K562 (cell line): ENCODE data around the gene SORCS1. TPM values are rescaled to one million over a fixed set of nuclear protein-coding genes. Genes with fewer than 3 reads are reported as not detected.

Source experiments
- ATF1 ChIP-seq, 2 experiments: fragments of 450-650 bp in 1 of 2; IDR thresholded peaks; 2 replicates each; pipeline ENCODE4 v1.6.1; 2016; ENCODE audit warnings: missing compliant biosample characterization in 1 of 2, missing genetic modification characterization in 1 of 2
- CCNT2 ChIP-seq: IDR thresholded peaks from 2 replicates; pipeline ENCODE4 v1.6.1; 2011; ENCODE audit warnings: borderline replicate concordance, low read depth, mild to moderate bottlenecking, moderate library complexity, mixed read lengths, low read length; ENCODE audit not compliant: insufficient read length; ENCODE audit errors: extremely low read depth
- COPS2 ChIP-seq: fragments of 450-650 bp; conservative IDR thresholded peaks from 2 replicates; pipeline ENCODE4 v1.6.1; 2016; ENCODE audit warnings: mild to moderate bottlenecking, moderate library complexity
- CSDE1 ChIP-seq, 2 experiments: fragments of 450-650 bp; IDR thresholded peaks; 2 replicates each; pipeline ENCODE4 v1.6.1; 2016; ENCODE audit warnings: mild to moderate bottlenecking in 1 of 2
- FOXJ2 ChIP-seq: fragments of 200-800 bp; sonication (Bioruptor generic); IDR thresholded peaks from 2 replicates; pipeline ENCODE4 v1.6.1; 2016; ENCODE audit warnings: missing genetic modification characterization, missing compliant biosample characterization
- HNRNPLL ChIP-seq: fragments of 200-400 bp; formaldehyde crosslinking; IDR thresholded peaks from 2 replicates; pipeline ENCODE4 v1.6.1; 2017; ENCODE audit warnings: low read length, low read depth, mild to moderate bottlenecking; ENCODE audit not compliant: poor library complexity, severe bottlenecking
- LCOR ChIP-seq: sonication (generic); formaldehyde crosslinking; IDR thresholded peaks from 2 replicates; pipeline ENCODE4 v1.8.0; 2022; ENCODE audit warnings: mild to moderate bottlenecking, missing genetic modification reagents
- SP1 ChIP-seq: sonication (generic); formaldehyde crosslinking; IDR thresholded peaks from 2 replicates; pipeline ENCODE4 v1.8.1; 2022; ENCODE audit warnings: mild to moderate bottlenecking, missing genetic modification reagents
- ZNF133 ChIP-seq: fragments of 250-450 bp; sonication (Bioruptor Pico); IDR thresholded peaks from 2 replicates; pipeline ENCODE4 v1.4.0; 2020; ENCODE audit warnings: mild to moderate bottlenecking
- ZNF146 ChIP-seq: IDR thresholded peaks from one replicate; pipeline ENCODE4 v1.6.1; 2018; ENCODE audit warnings: missing compliant biosample characterization; ENCODE audit not compliant: unreplicated experiment
- ZNF165 ChIP-seq: fragments of 250-450 bp; sonication (Bioruptor Pico); IDR thresholded peaks from 2 replicates; pipeline ENCODE4 v1.4.0; 2020; ENCODE audit warnings: borderline replicate concordance
- ZNF217 ChIP-seq: sonication (generic); formaldehyde crosslinking; IDR thresholded peaks from 2 replicates; pipeline ENCODE4 v1.8.0; 2022; ENCODE audit warnings: mild to moderate bottlenecking, missing genetic modification reagents
- ZNF263 ChIP-seq: sonication (generic); formaldehyde crosslinking; IDR thresholded peaks from 2 replicates; pipeline ENCODE4 v1.8.0; 2022; ENCODE audit warnings: mild to moderate bottlenecking, missing genetic modification reagents, borderline replicate concordance
- ZNF551 ChIP-seq: fragments of 250-450 bp; sonication (Bioruptor Pico); IDR thresholded peaks from 2 replicates; pipeline ENCODE4 v1.5.0; 2021; ENCODE audit warnings: mild to moderate bottlenecking, moderate library complexity
- polyA plus RNA-seq, 8 experiments: library from polyadenylated mRNA; depleted of rRNA in 4 of 8; stranded (reverse) in 5 of 8; unstranded in 3 of 8; fragments of >200 nt; fragmentation: Nextera tagmentation in 2 of 8; fragmentation: Illumina TruSeq in 1 of 8; extraction: Ambion mirVana in 2 of 8; extraction: Trizol in 1 of 8; gene quantifications; 2 replicates each; pipeline versions ENCODE4 v1.2.1 to v1.2.3, GENCODE V29; 2011 to 2014; ENCODE audit warnings: inconsistent platforms in 1 of 8, missing spikeins in 1 of 8
- total RNA-seq, 7 experiments: library from RNA; depleted of rRNA in 6 of 7; stranded (reverse); fragments of >200 nt in 6 of 7; fragmentation: Illumina TruSeq in 2 of 7; extraction: Trizol in 2 of 7; gene quantifications; 2 replicates each; pipeline versions ENCODE4 v1.2.1 to v1.2.3, GENCODE V29; 2011 to 2021; ENCODE audit warnings: low replicate concordance in 1 of 7
- TF ChIP-seq, protein P1 (sequence below): fragments of 250-450 bp; sonication (Bioruptor Pico); IDR thresholded peaks from 2 replicates; pipeline ENCODE4 v1.8.0; 2022; ENCODE audit warnings: inconsistent platforms
- TF ChIP-seq, protein P2 (sequence below): sonication (generic); formaldehyde crosslinking; IDR thresholded peaks from 2 replicates; pipeline ENCODE4 v1.5.0; 2020; ENCODE audit warnings: missing genetic modification reagents
- TF ChIP-seq, protein P3 (sequence below), 2 experiments: fragments of 450-650 bp in 1 of 2; IDR thresholded peaks; 2 replicates each; pipeline ENCODE4 v1.6.1; 2011 to 2017; ENCODE audit warnings: low read depth in 2 of 2, antibody characterized with exemption in 1 of 2, borderline replicate concordance in 1 of 2, low read length in 1 of 2, mild to moderate bottlenecking in 1 of 2, mixed read lengths in 1 of 2; ENCODE audit not compliant: control insufficient read depth in 1 of 2
- TF ChIP-seq, protein P4 (sequence below): sonication (generic); formaldehyde crosslinking; IDR thresholded peaks from 2 replicates; pipeline ENCODE4 v1.8.1; 2023; ENCODE audit warnings: mild to moderate bottlenecking, missing genetic modification reagents
- TF ChIP-seq, protein P5 (sequence below): fragments of 250-450 bp; sonication (Bioruptor Pico); IDR thresholded peaks from 2 replicates; pipeline ENCODE4 v1.5.0; 2021

SORCS1 gene
- total and polyA plus RNA-seq, 9 of the 15 experiments (the other 6 are each of a cell fraction or from before 2014, with no cell fraction given), result 1.5 to 3.9 (median 2.7) TPM

DNA sequence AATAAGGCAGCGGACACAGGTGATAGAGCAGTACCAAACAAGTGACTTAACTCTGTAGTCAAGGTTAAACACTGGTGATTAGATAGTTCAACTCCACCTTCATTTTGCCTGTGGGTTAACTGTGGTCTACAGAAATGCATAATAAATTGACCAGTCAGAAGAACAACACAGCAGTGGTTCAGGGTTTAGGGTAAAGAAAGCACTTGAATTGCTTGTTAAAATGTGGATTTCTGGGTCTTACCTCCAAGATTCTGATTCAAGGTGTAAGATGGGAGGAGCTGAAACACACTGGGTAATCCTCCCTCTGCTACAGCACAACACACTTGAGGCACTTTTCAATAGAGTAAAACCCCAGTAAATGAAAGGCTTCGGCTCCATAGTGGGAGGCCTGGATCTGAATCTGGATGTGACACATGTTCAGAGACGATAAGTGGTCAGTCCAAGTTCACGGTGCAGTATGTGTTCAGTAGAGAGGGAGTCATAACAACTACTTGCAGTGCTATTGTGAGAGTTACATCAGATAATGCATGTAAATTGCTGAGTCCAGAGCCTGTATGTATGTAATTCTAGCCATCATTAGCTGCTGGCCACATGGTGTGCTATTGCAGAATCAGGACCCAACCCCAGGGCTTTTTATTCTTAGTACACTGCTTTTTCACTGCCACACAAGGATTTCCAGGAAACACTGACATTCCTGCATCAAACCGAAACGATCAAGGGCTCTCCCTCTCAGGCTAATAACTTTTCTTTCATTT, 141.7 kb downstream of the SORCS1 start (continued):
- no peak for TF ChIP-seq HNRNPLL
- no peak for TF ChIP-seq ZNF165 (CRISPR knock-in tag)
- TF ChIP-seq, protein P1, sequence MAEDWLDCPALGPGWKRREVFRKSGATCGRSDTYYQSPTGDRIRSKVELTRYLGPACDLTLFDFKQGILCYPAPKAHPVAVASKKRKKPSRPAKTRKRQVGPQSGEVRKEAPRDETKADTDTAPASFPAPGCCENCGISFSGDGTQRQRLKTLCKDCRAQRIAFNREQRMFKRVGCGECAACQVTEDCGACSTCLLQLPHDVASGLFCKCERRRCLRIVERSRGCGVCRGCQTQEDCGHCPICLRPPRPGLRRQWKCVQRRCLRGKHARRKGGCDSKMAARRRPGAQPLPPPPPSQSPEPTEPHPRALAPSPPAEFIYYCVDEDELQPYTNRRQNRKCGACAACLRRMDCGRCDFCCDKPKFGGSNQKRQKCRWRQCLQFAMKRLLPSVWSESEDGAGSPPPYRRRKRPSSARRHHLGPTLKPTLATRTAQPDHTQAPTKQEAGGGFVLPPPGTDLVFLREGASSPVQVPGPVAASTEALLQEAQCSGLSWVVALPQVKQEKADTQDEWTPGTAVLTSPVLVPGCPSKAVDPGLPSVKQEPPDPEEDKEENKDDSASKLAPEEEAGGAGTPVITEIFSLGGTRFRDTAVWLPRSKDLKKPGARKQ (CRISPR knock-in tag), result no peak
- TF ChIP-seq SP1 (CRISPR knock-in tag), result no peak
- TF ChIP-seq ZNF263 (CRISPR knock-in tag), result no peak
- no peak for TF ChIP-seq ZNF217 (CRISPR knock-in tag)
- TF ChIP-seq, protein P2, sequence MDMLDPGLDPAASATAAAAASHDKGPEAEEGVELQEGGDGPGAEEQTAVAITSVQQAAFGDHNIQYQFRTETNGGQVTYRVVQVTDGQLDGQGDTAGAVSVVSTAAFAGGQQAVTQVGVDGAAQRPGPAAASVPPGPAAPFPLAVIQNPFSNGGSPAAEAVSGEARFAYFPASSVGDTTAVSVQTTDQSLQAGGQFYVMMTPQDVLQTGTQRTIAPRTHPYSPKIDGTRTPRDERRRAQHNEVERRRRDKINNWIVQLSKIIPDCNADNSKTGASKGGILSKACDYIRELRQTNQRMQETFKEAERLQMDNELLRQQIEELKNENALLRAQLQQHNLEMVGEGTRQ, result no peak
- peak; percentile 83 for TF ChIP-seq FOXJ2 (tag)
- TF ChIP-seq LCOR (CRISPR knock-in tag), result no peak
- TF ChIP-seq, protein P3, sequence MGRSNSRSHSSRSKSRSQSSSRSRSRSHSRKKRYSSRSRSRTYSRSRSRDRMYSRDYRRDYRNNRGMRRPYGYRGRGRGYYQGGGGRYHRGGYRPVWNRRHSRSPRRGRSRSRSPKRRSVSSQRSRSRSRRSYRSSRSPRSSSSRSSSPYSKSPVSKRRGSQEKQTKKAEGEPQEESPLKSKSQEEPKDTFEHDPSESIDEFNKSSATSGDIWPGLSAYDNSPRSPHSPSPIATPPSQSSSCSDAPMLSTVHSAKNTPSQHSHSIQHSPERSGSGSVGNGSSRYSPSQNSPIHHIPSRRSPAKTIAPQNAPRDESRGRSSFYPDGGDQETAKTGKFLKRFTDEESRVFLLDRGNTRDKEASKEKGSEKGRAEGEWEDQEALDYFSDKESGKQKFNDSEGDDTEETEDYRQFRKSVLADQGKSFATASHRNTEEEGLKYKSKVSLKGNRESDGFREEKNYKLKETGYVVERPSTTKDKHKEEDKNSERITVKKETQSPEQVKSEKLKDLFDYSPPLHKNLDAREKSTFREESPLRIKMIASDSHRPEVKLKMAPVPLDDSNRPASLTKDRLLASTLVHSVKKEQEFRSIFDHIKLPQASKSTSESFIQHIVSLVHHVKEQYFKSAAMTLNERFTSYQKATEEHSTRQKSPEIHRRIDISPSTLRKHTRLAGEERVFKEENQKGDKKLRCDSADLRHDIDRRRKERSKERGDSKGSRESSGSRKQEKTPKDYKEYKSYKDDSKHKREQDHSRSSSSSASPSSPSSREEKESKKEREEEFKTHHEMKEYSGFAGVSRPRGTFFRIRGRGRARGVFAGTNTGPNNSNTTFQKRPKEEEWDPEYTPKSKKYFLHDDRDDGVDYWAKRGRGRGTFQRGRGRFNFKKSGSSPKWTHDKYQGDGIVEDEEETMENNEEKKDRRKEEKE (IDR thresholded peaks at IDR 0.05; ENCODE audit: borderline replicate concordance in 1 of 2, control insufficient read depth in 1 of 2, low read depth in 2 of 2, low read length in 1 of 2), result no peak
- TF ChIP-seq COPS2, result no peak
- no peak for TF ChIP-seq ZNF133 (CRISPR knock-in tag)
- TF ChIP-seq ZNF146 (CRISPR knock-in tag), result no peak
- no peak for TF ChIP-seq ZNF551
- no peak for TF ChIP-seq ATF1 (CRISPR knock-in tag; IDR thresholded peaks at IDR 0.05)
- no peak for TF ChIP-seq ATF1 (tag; IDR thresholded peaks at IDR 0.05)
- TF ChIP-seq CCNT2, result peak; percentile 71
- TF ChIP-seq, protein P4, sequence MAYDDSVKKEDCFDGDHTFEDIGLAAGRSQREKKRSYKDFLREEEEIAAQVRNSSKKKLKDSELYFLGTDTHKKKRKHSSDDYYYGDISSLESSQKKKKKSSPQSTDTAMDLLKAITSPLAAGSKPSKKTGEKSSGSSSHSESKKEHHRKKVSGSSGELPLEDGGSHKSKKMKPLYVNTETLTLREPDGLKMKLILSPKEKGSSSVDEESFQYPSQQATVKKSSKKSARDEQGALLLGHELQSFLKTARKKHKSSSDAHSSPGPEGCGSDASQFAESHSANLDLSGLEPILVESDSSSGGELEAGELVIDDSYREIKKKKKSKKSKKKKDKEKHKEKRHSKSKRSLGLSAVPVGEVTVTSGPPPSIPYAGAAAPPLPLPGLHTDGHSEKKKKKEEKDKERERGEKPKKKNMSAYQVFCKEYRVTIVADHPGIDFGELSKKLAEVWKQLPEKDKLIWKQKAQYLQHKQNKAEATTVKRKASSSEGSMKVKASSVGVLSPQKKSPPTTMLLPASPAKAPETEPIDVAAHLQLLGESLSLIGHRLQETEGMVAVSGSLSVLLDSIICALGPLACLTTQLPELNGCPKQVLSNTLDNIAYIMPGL (CRISPR knock-in tag), result no peak
- no peak for TF ChIP-seq CSDE1 (IDR thresholded peaks at IDR 0.05)
- TF ChIP-seq, protein P5, sequence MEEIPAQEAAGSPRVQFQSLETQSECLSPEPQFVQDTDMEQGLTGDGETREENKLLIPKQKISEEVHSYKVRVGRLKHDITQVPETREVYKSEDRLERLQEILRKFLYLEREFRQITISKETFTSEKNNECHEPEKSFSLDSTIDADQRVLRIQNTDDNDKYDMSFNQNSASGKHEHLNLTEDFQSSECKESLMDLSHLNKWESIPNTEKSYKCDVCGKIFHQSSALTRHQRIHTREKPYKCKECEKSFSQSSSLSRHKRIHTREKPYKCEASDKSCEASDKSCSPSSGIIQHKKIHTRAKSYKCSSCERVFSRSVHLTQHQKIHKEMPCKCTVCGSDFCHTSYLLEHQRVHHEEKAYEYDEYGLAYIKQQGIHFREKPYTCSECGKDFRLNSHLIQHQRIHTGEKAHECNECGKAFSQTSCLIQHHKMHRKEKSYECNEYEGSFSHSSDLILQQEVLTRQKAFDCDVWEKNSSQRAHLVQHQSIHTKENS, result no peak
